HG02884 (cell line): ENCODE data around the gene MFGE8.

ENCODE experiments used
- ATAC-seq: cut with Tn5 transposase; IDR thresholded peaks from one replicate; pipeline ENCODE4 v1.9.1; 2021; ENCODE audit warnings: mild to moderate bottlenecking, moderate library complexity; ENCODE audit not compliant: unreplicated experiment

The MFGE8 gene

GRCh38 chr15:88920186-88920891 lies 7.2 kb upstream of the MFGE8 start:
- no peak for ATAC-seq

- no peak for ATAC-seq
These were observed 5.6 kb upstream of the MFGE8 start for GRCh38 chr15:88918738-88919137.

- no peak for ATAC-seq
These were observed 4.6 kb upstream of the MFGE8 start for GRCh38 chr15:88917760-88918159.

GRCh38 chr15:88915354-88915753 lies 2.2 kb upstream of the MFGE8 start:
- ATAC-seq: no peak

GRCh38 chr15:88913850-88914169 lies 631 bp upstream of the MFGE8 start:
- ATAC-seq: no peak

- no peak for ATAC-seq
These were observed 668 bp downstream of the MFGE8 start for GRCh38 chr15:88912500-88912921.

- ATAC-seq: no peak
These were observed 1.4 kb downstream of the MFGE8 start for GRCh38 chr15:88911766-88912118.

- no peak for ATAC-seq
These were observed 3.0 kb downstream of the MFGE8 start for GRCh38 chr15:88909956-88910831.

- no peak for ATAC-seq
These were observed 4.2 kb downstream of the MFGE8 start for GRCh38 chr15:88908697-88909621.

- no peak for ATAC-seq
These were observed 5.1 kb downstream of the MFGE8 start for GRCh38 chr15:88908123-88908522.

- ATAC-seq: no peak
These were observed 6.1 kb downstream of the MFGE8 start for GRCh38 chr15:88907111-88907510.

- ATAC-seq: no peak
These were observed 6.6 kb downstream of the MFGE8 start for GRCh38 chr15:88906551-88906950.

- ATAC-seq: no peak
These were observed 7.0 kb downstream of the MFGE8 start for GRCh38 chr15:88906130-88906529.

GRCh38 chr15:88905576-88905975 lies 7.6 kb downstream of the MFGE8 start:
- no peak for ATAC-seq

- ATAC-seq: peak; percentile 77
These were observed 8.4 kb downstream of the MFGE8 start for GRCh38 chr15:88904624-88905327.

- ATAC-seq: no peak
These were observed 8.9 kb downstream of the MFGE8 start for GRCh38 chr15:88904257-88904623.

- no peak for ATAC-seq
These were observed 10.3 kb downstream of the MFGE8 start for GRCh38 chr15:88902846-88903245.

- no peak for ATAC-seq
These were observed 10.9 kb downstream of the MFGE8 start for GRCh38 chr15:88902221-88902835.

GRCh38 chr15:88901508-88902220 lies 11.5 kb downstream of the MFGE8 start:
- no peak for ATAC-seq

- ATAC-seq: no peak
These were observed 12.2 kb downstream of the MFGE8 start for GRCh38 chr15:88900982-88901418.
